Osteoblast (primary cell): ENCODE measurements around the gene FAXDC2. TPM values are rescaled to one million over a fixed set of nuclear protein-coding genes. Genes with fewer than 3 reads are reported as not detected.

ENCODE experiments used
- DNase-seq: peaks from one replicate; pipeline ENCODE4 v3.0.0; 2011; ENCODE audit warnings: low spot score, mixed read lengths; ENCODE audit not compliant: insufficient read length; ENCODE audit errors: missing footprints
- H2AFZ ChIP-seq: 2 replicates; pipeline ENCODE4 v1.6.0; 2011; ENCODE audit warnings: mild to moderate bottlenecking, low read length
- H3K27ac ChIP-seq: 2 replicates; pipeline ENCODE4 v1.5.1; 2011; ENCODE audit warnings: mild to moderate bottlenecking, low read depth, low read length, moderate library complexity
- H3K27me3 ChIP-seq: 2 replicates; pipeline ENCODE4 v1.6.0; 2012; ENCODE audit warnings: mild to moderate bottlenecking, control low read depth, inconsistent platforms, low read length, moderate library complexity; ENCODE audit not compliant: insufficient read depth
- H3K36me3 ChIP-seq: 2 replicates; pipeline ENCODE4 v1.5.1; 2011; ENCODE audit warnings: mild to moderate bottlenecking, low read length, control low read depth, moderate library complexity; ENCODE audit not compliant: insufficient read depth
- H3K4me1 ChIP-seq: 2 replicates; pipeline ENCODE4 v1.5.1; 2011; ENCODE audit warnings: mild to moderate bottlenecking, low read length, control low read depth, moderate library complexity; ENCODE audit not compliant: insufficient read depth
- H3K4me2 ChIP-seq: 2 replicates; pipeline ENCODE4 v1.6.0; 2011; ENCODE audit warnings: mild to moderate bottlenecking, low read length; ENCODE audit not compliant: insufficient read depth
- H3K4me3 ChIP-seq: fragments of 200-600 bp; sonication (generic); 3 replicates; pipeline ENCODE4 v1.5.1; 2012; ENCODE audit warnings: mild to moderate bottlenecking, low read length, inconsistent platforms; ENCODE audit not compliant: insufficient read depth
- H3K79me2 ChIP-seq: 2 replicates; pipeline ENCODE4 v1.6.0; 2012; ENCODE audit warnings: mild to moderate bottlenecking, low read length, control low read depth, inconsistent platforms; ENCODE audit not compliant: insufficient read depth
- H3K9me3 ChIP-seq: 2 replicates; pipeline ENCODE4 v1.5.1; 2011; ENCODE audit warnings: low read depth, low read length, control low read depth
- H4K20me1 ChIP-seq: 2 replicates; pipeline ENCODE4 v1.6.0; 2012; ENCODE audit warnings: mild to moderate bottlenecking, low read length, control low read depth; ENCODE audit not compliant: insufficient read depth
- CTCF ChIP-seq: IDR thresholded peaks from 2 replicates; pipeline ENCODE4 v1.5.1; 2011; ENCODE audit warnings: mild to moderate bottlenecking, low read depth, low read length, moderate library complexity; ENCODE audit errors: extremely low read depth
- total RNA-seq: library from RNA; depleted of rRNA; stranded (reverse); fragments of >200 nt; gene quantifications from 2 replicates; pipeline ENCODE4 v1.2.3, GENCODE V29; 2012

Gene FAXDC2
- total RNA-seq, 1 donor = 13.8 TPM

GRCh38 chr5:154831451-154831850 is 19.0 kb downstream of the FAXDC2 start:
- Histone ChIP-seq H4K20me1 (no peaks in the 10 kb centered on the region), H3K4me1 (peaks cover 12% of the 10 kb centered on the region), H3K9me3 (no peaks in the 10 kb centered on the region), H3K4me2 (no peak overlapping the region), H3K27ac (no peak overlapping the region), H3K79me2 (no peaks in the 10 kb centered on the region), H3K4me3 (no peak overlapping the region), H2AFZ (no peak overlapping the region), H3K36me3 (peaks cover 13% of the 10 kb centered on the region), H3K27me3 (no peaks in the 10 kb centered on the region)
- TF ChIP-seq CTCF = no peak
- DNase-seq = no peak

- peaks cover 12% of the 10 kb centered on the region for H3K4me1 ChIP-seq
- H3K4me3 ChIP-seq = no peak overlapping the region
- H4K20me1 ChIP-seq = no peaks in the 10 kb centered on the region
- no peak overlapping the region for H3K27ac ChIP-seq
- H3K36me3 ChIP-seq = peaks cover 13% of the 10 kb centered on the region
- H3K9me3 ChIP-seq = no peaks in the 10 kb centered on the region
- no peaks in the 10 kb centered on the region for H3K79me2 ChIP-seq
- no peaks in the 10 kb centered on the region for H3K27me3 ChIP-seq
- no peak overlapping the region for H3K4me2 ChIP-seq
- DNase-seq = no peak
- H2AFZ ChIP-seq = no peak overlapping the region
- no peak for TF ChIP-seq CTCF
Measured at GRCh38 chr5:154830596-154830995, 19.8 kb downstream of the FAXDC2 start.

- H2AFZ ChIP-seq = no peak overlapping the region
Measured at GRCh38 chr5:154830219-154830595, 20.2 kb downstream of the FAXDC2 start.

GRCh38 chr5:154829589-154830218 is 20.7 kb downstream of the FAXDC2 start:
- no peak overlapping the region for H3K4me3 ChIP-seq
- no peak overlapping the region for H3K27ac ChIP-seq
- DNase-seq = no peak
- no peaks in the 10 kb centered on the region for H3K9me3 ChIP-seq
- peaks cover 4% of the 10 kb centered on the region for H3K4me1 ChIP-seq
- no peak overlapping the region for H2AFZ ChIP-seq
- H4K20me1 ChIP-seq = no peaks in the 10 kb centered on the region
- H3K27me3 ChIP-seq = no peaks in the 10 kb centered on the region
- no peaks in the 10 kb centered on the region for H3K79me2 ChIP-seq
- TF ChIP-seq CTCF = no peak
- peaks cover 14% of the 10 kb centered on the region for H3K36me3 ChIP-seq
- H3K4me2 ChIP-seq = no peak overlapping the region

More at GRCh38 chr5:154830219-154830595, 20.2 kb downstream of the FAXDC2 start:
- Histone ChIP-seq H3K27me3 (no peaks in the 10 kb centered on the region), H4K20me1 (no peaks in the 10 kb centered on the region), H3K27ac (no peak overlapping the region), H3K36me3 (peaks cover 13% of the 10 kb centered on the region), H3K4me3 (no peak overlapping the region), H3K4me2 (no peak overlapping the region), H3K4me1 (peaks cover 9% of the 10 kb centered on the region), H3K79me2 (no peaks in the 10 kb centered on the region), H3K9me3 (no peaks in the 10 kb centered on the region)
- no peak for DNase-seq
- no peak for TF ChIP-seq CTCF
